GM18502 (cell line): Measurements from ENCODE around the gene OASL.
"Not testable (repeated sequence)": the region's sequence is repeated elsewhere in the genome, so short reads cannot be mapped to it uniquely, and the experiment has no call there.

ENCODE experiments used
- ATAC-seq: cut with Tn5 transposase; IDR thresholded peaks from one replicate; pipeline ENCODE4 v1.9.1; 2021; ENCODE audit warnings: mild to moderate bottlenecking; ENCODE audit not compliant: unreplicated experiment, poor library complexity

The OASL gene

DNA sequence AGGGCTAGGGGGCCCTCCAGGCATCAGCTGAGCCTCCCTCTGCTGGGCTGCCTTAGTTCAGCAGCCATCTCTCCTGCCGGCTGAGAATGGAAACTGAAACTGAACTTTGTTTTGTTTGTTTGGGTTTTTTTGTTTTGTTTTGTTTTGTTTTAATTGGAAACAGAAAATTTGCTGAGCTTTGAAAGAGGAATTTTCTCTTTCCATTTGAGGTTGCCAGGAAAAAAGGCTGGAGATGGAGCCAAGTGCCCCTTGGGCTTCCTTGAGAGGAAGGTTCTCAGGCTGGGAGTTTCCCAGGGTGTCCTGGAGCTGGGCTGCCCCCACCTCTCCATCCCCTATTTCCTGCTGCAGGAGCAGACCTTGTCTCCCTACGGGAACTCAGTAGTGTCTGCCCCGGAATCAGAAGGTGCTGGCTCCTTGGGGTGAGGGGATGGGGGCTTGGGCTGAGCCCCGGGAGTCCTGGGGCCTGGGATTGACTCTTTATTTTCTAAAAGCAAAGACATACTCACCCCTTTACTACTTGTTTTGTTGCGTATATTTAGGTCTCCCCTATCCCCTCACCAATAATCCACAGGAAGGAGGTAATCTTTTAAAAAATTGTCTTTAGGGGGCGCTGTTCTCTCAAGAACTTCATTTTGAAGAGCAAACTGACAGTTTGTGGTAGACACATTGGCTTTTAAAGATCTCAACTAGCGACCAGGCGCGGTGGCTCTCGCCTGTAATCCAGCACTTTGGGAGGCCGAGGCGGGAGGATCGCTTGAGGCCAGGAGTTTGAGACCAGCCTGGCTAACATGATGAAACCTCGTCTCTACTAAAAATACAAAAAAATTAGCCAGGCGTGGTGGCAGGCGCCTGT is 21.3 kb upstream of the OASL start:
- ATAC-seq = peak; percentile 82

DNA sequence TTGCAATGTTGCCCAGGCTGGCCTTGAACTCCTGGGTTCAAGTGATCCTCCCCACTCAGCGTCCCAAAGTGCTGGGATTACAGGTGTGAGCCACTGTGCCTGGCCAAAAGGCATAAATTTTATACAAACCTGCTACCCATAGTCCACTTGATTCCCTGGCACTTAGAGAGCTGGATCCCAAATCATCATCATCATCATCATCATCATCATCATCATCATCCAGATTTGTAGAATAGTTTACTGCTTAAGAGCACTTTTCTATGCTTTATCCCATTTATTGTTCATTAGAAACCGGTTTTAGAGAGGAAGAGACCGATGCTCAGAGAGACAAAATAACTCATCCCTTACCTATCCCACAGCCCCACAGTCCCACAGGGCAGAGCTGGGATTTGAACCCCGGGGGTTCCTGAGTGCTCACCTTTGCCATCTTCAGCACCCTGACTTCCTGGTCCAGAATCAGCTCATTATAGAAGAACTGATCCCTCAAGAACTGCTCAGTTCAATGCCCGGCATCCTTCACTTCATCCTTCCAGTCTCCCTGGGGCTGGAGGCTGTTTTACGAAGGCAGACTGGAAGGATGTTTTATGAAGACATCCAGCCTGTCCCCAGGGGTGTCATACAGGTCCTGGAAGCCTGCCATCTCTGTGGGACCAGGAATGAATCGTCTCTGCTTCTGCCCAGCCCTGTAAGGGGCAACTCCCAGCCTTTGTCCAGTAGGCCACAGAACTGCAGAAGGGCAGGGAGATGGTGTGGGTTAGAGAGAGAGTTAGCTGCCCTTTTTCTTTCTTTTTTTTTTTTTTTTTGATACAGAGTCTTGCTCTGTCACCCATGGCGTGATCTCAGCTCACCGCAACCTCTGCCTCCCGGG is 20.2 kb upstream of the OASL start:
- peak; percentile 7 for ATAC-seq

DNA sequence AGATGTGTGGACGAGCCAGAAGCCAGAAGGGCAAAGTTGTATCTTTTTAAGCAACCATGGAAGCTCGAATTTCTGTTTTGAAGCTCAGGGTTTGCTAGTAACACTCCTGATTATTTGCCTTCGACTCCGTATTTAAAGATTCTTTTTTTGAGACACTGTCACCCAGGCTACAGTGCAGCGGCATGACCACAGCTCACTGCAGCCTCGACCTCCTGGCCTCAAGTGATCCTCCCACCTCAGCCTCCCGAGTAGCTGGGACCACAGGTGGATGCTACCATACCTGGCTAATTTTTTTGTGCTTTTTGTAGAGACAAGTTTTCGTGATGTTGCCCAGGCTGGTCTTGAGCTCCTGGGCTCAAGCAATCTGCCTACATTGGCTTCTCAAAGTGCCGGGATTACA is 18.7 kb upstream of the OASL start:
- no peak for ATAC-seq

DNA sequence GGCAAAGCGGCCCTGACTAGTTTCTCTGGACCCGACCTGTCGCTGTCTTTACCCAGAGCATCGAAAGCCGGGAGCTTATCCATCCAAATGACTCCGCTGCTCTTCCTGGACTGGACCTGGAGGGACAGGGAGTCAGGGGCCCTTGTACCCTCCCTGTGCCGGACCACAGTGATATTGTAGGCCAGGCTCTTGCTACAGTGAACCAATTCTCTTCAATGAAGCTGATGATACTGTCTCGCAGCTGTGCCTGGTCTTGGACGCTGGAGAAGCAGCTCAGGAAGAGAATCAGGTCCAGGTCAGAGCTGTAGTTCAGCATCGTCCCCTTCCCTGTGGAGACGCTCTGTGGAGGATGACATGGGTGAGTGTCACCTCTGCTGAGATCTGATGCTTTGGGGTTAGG is 14.7 kb upstream of the OASL start:
- no peak for ATAC-seq

DNA sequence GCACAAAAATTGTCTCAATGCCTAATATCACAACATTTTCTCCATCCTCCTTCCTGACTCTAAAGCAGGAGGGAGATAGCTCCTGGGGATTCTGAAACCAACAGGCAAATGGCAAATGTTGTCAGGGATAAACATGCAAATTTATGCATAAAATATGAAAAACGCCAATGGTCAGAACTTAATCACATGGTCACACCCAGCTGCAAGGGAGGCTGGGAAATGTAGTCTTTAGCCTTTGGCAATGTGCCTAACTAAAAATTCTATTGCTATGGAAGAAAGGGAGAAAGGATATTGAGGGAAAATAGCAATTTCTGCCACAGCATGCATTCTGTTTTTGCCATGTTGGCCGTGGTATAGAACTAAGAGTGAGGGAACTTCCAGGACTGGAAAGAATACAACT is 11.7 kb upstream of the OASL start:
- no peak for ATAC-seq

DNA sequence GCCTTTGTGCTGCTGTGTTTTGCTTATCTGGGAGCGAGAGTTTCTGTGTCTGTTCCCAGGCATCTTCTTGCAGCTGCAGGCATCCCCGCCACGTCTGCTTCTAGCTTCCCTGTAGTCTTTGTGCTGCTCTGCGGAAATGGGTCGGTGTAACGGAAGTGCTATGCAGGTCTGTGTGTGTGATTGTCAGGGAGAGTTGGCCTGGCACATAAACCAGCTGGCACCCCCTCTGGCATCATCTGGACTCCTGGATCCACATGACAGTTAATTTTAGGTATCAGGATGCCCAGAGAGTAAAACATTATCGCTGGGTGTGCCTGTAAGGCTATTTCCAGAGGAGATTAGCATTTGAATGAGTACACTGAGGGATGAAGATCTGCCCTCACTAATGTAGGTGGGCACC is 9.4 kb upstream of the OASL start:
- ATAC-seq = no peak

DNA sequence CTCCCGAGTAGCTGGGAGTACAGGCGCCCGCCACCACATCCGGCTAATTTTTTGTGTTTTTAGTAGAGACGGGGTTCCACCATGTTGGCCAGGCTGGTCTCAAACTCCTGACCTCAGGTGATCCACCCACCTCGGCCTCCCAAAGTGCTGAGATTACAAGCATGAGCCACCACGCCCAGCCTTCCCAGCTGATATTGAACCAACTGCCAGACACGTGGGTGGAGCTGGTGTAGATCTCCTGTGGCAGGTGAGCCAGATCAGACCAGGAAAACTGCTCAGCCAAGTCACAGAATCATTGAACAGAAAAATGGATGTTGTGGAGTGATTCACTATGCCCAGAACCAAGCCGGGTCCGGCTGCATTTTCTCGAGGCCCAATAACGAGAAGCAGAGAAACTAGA is 8.4 kb upstream of the OASL start:
- not testable (repeated sequence) for ATAC-seq

DNA sequence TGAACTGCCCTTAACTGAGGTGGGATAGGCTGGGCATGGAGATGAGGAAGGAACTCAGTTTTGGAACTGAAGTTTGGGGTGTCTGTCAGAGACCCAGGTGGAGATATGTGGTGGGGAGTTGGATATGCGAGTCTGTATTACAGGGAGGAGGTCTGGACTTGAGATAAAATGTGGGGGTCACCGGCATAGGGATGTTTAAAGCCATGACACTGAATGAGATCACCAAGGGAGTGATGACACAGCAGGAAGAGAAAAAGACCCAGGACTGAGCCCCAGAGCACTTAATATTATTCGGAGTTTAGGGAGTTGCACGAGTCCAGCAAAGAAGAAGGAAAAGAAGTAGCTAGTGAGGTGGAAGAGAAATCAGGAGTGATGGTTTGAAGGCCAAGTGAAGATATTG is 4.0 kb upstream of the OASL start:
- ATAC-seq = no peak

DNA sequence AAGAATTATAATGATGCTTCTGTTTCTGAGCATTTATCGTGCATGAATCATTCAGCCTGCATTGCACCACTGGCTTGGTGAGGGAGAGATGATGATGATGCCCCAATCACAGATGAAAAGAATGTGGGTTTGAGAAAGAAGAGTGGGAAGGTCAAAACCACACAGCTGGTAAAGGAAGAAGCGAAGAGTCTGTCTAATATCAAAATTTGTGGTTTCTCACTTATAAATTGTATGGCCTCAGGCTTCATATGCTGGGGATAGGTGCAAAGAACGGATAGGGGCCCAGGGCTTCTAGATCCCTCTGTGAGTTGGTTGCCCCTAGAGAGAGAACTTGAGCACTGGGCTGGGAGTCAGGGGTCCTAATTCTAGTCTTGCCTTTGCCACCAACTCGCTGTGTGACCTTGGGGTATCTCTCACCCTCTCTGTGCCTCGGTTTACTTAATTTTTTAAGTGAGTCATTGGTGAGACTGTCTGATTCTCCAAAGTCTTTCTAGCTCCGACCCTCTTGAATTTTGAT is 2.2 kb downstream of the OASL start:
- ATAC-seq = no peak

DNA sequence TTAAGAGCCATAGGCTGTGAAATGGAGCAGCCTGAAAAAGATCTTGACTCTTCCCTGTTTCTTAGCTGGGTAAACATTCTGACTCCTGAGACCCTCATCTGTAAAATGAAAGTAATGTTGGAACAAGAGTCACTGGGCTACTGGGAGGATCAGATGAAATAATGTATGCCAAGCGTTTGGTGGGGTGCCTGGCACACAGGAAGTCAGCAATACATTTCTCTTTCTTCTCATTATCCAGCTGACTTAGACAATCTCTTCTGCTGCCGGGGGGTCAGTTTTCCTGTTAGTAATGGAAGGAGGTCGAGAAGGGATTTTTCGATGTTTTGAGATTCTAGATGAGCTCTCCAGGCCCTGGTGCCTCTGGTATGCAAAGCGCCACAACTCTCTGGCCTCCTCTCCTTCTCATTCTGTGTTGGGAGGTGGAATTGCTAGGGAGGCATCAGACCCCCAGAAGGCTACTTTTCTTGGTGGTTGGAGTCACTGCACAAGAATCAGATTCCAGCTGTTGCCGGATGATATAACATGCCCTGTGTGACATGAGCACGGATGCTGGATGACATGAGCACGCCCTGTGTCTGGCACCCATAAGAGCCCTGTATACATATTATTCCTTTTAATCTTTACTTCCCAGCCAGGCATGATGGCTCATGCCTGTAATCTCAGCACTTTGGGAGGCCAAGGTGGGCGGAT is 4.3 kb downstream of the OASL start:
- ATAC-seq = no peak

DNA sequence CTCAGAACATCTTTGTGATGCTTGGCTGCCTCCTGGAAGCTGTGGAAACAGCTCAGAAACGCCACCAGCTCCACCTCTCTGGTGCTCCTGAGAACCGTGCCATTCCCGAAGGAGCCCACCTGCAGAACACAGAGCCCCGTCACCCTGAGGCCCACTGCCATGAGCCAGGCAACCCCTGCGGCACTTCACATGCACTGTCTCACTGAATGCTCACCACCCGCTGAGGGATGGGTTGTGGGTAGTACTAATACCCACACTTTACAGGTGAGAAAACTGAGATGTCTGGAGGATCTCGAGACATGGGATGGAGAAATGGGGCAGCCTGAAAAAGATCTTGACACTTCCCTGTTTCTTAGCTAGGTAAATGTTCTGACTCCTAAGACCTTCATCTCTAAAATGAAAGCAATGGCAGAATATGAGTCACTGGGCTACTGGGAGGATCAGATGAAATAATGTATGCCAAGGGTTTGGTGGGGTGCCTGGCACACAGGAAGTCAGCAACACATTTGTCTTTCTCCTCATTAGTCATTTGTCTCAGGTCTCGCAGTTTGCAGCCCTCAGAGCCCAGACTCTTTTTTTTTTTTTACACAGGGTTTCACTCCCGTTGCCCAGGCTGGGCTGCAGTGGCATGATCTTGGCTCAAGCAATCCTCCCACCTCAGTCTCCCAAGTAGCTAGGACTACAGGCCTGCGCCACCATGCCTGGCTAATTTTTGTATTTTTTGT is 5.3 kb downstream of the OASL start:
- no peak for ATAC-seq

DNA sequence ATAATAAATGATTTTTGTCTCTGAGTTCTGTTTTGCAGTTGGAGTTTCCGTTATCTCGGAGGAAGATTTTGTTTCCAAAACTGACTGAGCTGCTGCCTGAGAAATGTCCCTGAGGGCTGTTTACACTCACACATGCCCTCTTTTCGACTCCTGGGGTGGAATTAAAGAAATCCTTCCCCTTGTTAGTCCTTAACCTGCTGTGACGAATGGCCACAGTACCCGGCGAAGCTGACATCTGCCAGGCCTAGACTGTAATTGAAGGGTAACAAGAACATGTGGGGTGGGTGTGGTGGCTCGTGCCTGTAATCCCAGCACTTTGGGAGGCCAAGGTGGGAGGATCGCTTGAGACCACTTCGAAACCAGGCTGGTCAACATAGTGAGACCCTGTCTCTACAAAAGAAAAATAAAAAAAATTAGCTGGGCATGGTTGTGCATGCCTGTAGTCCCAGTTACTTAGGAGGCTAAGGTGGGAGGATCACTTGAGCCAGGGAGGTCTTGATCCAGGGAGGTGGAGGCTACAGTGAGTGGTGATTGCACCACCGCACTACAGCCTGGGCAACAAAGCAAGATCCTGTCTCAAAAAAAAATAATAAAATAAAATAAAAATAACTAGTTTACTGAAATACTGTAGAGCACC is 8.4 kb downstream of the OASL start:
- no peak for ATAC-seq

DNA sequence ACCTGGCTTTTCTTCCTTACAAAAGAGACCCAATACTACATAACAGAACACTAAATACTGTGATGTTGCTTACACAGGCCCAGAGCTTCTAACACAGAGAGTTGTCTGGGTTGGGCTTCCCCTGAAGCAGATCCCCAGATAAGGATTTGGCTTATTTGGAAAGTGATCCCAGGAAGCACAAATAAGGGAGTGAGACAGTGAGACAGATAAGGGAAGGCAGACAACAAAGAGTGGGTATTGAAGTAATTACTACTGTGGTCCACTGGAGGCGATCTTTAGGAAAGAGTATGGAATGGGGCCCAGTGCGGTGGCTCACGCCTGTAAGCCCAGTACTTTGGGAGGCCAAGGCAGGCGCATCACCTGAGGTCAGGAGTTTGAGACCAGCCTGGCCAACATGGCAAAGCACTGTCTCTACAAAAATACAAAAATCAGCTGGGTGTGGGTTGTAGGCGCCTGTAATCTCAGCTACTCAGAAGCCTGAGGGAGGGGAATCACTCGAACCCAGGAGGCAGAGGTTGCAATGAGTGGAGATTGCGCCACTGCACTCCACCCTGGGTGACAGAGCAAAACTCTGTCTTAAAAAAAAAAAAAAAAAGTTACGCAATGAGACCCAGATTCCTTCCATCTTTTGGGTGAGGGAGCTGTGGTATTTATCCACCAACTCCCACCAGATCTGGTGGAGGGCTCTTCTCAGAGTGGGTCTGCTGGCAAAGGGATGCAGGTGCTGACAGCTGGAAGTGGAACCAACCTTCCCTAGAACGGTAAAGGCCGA is 12.6 kb downstream of the OASL start:
- no peak for ATAC-seq

DNA sequence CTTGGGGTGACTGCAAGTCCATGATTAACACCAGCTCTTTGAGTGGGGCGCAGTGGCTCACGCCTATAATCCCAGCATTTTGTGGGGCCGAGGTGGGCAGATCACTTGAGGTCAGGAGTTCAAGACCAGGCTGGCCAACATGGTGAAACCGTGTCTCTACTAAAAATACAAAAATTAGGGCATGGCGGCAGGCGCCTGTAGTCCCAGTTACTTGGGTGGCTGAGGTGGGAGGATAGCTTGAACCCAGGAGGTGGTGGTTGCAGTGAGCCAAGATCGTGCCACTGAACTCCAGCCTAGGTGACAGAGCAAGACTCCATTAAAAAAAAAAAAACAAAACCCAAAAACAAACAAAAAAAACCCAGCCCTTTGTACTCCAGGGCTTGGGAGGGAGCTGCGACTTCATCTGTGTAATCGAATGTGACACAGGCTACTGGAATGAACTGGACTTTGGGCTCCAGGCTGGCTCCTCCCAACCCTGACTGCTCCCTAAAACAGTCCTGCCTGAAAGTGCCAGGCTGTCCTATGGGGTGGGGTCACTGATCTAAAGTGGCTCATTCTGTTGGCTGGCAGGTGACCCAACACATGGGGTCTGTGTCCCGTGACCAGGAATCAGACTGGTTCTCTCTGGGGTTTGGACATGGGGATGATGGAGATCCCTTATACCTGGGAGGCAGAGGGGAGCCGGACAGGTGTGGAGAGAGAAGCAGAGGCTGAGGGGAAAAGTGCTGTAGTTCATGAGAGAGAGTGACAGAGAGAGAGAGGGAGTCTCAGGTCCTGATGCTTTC is 13.4 kb downstream of the OASL start:
- ATAC-seq = no peak

DNA sequence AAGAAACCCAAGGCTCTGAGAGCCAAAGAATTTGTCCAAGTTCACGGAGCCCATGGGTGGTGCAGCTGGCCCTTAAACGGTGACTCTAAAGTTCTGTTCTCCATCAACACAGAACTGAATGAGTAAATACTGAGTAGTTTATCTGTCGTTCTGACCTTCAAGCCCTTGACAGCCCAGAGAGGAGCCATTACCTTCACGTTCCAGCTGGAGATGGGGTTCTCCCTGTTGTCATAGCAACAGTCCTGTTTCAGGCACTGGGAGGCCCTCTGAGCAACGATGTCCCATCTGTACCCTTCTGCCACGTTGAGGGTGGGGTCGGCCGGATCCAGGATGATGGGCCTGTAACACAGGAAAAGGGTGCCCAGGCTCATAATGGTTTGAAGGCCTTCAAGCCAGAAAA is 15.2 kb downstream of the OASL start:
- no peak for ATAC-seq

DNA sequence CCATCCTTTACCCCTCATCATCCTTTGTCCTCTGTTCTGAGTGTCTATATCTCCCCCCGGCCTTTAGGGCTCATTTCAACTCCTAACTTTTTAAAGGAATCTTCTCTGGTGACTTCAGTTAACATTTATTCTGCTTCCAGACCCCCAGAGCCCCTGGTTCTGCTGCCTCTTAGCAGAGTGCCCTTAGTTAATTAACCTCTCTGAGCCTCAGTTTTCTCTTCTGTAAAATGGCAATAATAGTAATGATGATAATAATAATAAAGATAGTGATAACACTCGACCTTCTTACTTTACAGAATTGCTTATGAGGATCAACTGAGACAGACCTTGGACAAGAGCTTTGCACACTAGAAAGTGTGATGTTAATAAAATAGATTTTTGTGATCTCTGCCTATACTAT is 16.3 kb downstream of the OASL start:
- no peak for ATAC-seq

DNA sequence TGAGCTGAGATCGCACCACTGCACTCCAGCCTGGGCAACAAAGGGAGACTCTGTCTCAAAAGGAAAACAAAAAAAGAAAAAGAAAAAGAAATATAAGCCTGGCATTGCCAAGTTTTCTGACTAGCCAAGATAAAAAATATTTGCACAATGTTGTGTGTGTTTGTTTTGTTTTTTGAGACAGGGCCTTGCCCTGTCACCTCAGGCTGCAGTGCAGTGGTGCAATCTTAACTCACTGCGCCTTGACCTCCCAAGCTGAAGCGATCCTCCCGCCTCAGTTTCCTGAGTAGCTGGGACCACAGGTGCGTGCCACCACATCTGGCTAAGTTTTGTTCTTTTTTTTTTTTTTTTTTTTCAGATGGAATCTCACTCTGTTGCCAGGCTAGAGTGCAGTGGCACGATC is 17.3 kb downstream of the OASL start:
- ATAC-seq = no peak
